ENCODE measurements around the gene SLIRP.
"Not testable (repeated sequence)": the region's sequence is repeated elsewhere in the genome, so short reads cannot be mapped to it uniquely, and the experiment has no call there.

The SLIRP gene

DNA sequence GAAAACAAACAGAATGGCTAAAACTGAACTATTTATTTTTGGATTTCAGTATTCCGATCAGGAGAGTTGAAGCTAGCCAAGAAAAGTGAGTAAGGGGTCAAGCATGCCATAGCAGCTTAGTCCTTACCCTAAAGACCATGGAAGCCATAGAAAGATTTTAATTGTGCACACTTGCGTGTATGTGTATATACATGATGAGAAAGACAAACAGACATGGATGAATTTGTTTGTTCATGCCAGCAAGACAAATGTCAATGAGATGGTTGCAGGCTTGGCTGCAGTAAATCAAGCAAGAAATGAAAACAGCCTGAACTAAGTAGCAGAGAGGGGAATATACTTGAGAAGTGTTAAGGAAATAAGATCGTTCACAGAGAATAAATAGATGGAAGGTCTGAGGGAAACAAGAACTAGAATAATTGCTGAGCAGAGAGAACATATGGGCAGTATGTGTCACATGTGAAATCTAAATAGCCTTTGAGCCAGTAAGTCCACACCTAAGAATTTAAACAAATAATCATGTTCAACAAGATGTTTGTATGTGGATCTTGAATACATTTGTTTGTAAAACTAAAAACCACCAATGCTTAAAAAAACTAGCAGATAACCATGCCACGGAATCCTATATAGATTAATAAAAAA, 38.3 kb downstream of the SLIRP start:
- DNase-seq: peak; percentile 83

DNA sequence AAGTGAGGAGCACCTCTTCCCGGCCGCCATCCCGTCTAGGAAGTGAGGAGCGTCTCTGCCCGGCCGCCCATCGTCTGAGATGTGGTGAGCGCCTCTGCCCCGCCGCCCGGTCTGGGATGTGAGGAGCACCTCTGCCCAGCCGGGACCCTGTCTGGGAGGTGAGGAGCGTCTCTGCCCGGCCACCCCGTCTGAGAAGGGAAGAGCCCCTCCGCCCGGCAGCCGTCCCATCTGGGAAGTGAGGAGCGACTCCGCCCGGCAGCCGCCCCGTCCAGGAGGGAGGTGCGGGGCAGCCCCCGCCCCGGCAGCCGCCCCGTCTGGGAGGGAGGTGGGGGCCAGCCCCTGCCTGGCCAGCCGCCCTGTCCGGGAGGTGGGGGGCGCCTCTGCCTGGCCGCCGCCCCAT, 39.5 kb downstream of the SLIRP start:
- DNase-seq: not testable (repeated sequence)

DNA sequence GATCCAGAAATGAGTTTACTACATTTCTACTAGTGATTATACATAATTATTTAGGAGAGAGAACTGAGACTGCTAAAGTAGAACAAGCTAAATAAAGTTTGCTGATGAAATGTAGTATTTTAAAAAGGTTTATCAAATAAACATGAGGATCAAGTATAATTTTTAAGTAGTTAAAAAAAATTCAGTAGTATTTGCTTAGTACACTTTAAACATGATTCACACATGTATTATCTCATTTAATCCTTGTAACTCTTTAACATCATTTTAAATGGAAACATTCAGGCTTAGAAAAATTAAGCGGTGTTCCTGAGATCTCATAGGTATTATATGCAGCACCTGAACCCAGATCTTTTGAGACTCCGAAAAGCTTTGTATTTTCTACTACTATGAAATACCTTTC, 44.4 kb downstream of the SLIRP start:
- no peak for DNase-seq

DNA sequence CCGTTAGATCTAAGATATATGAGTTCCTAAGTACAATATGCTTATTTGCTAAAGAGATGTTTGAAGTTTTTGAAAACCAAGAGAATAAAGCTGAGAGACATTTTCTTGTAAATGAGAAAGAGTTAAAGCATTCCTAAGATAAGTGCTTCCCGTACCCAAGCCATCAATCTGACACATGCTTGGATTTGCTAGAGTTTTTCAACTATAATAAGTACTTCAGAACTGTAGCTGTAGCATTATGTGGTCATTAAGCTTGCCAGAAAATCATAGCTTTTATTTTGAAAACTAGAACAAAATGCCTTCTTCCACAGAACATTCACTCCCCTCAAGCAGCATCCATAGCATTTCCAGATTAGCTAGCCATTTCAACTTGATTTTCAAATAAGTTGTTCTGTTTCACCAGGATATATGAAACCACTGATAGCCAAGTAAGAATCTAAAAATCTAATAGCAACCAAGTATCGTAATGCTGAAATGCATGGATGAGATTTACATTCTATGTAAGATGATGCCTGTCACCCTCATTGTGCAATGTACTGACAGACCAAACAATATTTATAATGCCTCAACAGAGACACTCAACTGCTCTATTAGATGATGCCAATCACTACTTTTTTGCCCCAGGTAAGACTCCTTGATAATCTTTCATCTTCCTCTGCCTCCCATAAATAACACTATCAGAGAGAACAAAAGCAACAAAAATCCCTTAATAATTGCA, 45.1 kb downstream of the SLIRP start:
- no peak for DNase-seq

DNA sequence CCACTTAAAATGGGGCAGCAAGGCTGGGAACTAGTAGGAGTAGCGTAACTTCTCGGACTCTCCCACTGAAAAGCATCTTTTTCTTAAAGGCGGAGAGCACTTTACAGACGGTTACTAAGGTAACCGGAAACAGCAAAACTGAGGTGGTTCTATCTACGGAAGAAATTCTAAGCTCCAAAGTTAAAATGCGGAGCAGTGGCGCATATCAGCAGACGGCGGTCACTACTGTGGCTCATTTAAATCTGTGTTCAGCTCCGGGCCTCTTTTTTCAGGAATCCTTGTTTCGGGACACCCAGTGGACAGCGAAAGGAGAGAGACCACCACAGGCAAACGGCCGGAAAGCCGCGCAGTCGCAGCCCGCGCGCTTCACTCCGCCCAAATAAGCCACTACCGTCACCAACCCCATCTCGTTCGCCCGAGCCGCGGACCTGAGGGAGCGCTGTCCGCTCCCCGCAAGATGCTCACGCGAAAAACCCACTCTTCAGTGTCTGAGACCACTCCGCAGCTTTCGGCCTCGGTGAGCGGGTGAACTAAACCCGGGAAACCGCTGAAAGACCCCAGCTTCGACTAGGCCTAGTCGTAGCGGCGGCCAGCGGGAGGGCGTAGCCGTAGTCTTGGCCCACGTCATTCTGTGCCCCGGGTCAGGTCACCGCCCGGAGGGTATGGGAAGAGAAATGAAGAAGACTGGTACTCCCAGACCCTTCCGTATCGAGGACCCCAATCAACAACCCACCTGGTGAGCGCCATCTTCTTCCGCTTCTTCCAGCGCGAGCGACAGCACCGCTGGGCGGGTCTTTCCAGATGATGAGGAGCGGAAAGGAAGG, 52.7 kb downstream of the SLIRP start, which contains the start of gene SNW1:
Gene SNW1, minus strand, starts transcription at position 776 of the 824 bp plus-strand sequence. Its CDS starts 29 bp downstream, at position 747.
- peak; percentile 41 for DNase-seq

DNA sequence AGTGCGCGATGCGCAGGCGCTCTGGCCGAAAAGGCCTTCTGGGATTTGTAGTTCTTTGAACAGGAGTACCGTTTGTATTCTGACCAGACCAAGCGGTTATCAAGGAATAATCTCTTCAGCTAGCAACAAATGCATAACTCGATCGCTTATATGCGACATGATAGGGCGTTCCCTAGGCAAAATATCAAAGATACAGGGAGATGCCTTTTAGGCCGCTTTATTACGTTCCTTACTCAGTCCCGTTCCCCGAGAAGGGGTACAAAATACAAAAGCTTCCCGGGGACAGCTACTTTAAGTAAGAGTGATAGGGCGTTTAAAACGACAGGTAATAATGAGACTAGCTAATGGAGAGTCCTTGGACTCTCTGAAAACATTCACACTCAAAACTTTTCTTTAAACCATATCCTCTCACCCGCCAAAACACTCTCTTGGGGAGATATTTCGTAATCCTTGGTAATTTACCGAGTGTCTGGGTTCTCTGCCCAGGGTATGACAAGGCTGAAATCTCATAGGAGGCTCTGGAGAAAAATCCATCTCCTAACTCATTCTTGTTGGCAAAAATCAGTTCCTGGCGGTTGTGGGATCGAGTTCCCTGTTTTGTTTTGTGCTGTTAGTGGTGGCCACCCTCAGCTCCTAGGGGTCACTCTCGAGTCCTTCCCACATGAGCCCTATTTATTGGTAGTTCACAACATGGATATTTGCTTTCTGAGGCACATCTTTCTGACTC, 53.5 kb downstream of the SLIRP start:
- DNase-seq: peak; percentile 92

DNA sequence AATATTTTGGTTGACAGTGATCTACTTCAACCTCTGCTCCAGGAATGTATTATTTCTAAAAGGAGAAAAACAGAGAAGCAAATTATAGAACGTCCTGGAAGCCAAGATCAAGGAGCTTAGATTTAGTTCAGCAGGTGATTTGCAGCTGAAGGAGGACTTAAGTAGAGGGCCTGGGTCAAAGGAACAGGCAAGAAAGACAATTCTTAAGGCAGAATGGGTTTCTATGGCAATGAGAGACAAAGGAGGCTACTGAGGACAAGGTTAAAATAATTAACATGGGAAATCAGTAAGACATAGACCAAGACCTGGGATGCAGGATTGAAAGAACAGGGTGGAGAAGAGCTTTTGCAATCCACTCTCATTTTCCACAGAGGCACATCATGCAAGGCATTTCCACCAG, 55.4 kb downstream of the SLIRP start:
- DNase-seq: no peak

DNA sequence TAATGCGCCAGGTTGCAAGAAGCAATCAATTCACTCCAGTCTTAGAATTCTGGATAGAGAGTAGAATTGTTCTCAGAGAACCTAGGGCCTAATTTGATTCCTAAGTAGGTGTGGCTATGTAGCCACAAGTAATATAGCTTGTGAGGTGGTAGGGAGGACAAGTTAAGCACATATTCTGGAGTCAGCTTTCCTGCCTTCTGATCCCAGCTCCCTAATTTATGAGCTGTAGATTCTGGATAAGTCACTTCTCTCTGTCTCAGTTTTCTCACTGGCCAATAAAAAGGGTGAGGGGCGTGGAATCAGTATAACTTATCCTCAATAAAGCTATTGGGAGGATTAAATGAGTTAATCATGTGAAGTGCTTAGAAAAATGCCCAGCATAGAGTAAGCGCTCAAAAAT, 56.1 kb downstream of the SLIRP start:
- DNase-seq: no peak
